Measurements from ENCODE around the gene VSIG2. TPM values are rescaled to one million over a fixed set of nuclear protein-coding genes. Genes with fewer than 3 reads are reported as not detected.

Gene VSIG2
- total RNA-seq, 1 donor from 2014 or later, result 0.25 TPM

- Mint-ChIP-seq H3K27ac (no peak overlapping the region), H3K36me3 (no peaks in the 10 kb centered on the region), H3K4me3 (no peak overlapping the region)
These were observed 44.3 kb upstream of the VSIG2 start for GRCh38 chr11:124796312-124796711.

GRCh38 chr11:124793466-124794278, 41.6 kb upstream of the VSIG2 start:
- Mint-ChIP-seq H3K4me1 (peaks cover 33% of the 10 kb centered on the region), H3K27me3 (ENCODE audit: low read depth) (no peaks in the 10 kb centered on the region), H3K36me3 (no peaks in the 10 kb centered on the region), H3K27ac (no peak overlapping the region), H3K4me3 (no peak overlapping the region), H3K9me3 (no peaks in the 10 kb centered on the region)
- TF ChIP-seq CTCF (IDR thresholded peaks at IDR 0.05; ENCODE audit: unreplicated experiment), result no peak
- no peak for DNase-seq (ENCODE audit: low spot score in 2 of 2, unreplicated experiment in 2 of 2)

More at GRCh38 chr11:124796312-124796711, 44.3 kb upstream of the VSIG2 start:
- no peaks in the 10 kb centered on the region for H3K27me3 Mint-ChIP-seq (ENCODE audit: low read depth)
- H3K9me3 Mint-ChIP-seq, result no peaks in the 10 kb centered on the region
- H3K4me1 Mint-ChIP-seq, result peaks cover 40% of the 10 kb centered on the region
- TF ChIP-seq CTCF (IDR thresholded peaks at IDR 0.05; ENCODE audit: unreplicated experiment), result no peak
- no peak for DNase-seq (ENCODE audit: low spot score in 2 of 2, unreplicated experiment in 2 of 2)

GRCh38 chr11:124791626-124792341, 39.7 kb upstream of the VSIG2 start:
- no peaks in the 10 kb centered on the region for H3K36me3 Mint-ChIP-seq
- TF ChIP-seq CTCF (IDR thresholded peaks at IDR 0.05; ENCODE audit: unreplicated experiment), result no peak
- H3K27me3 Mint-ChIP-seq (ENCODE audit: low read depth), result no peaks in the 10 kb centered on the region
- H3K4me1 Mint-ChIP-seq, result peaks cover 22% of the 10 kb centered on the region
- H3K27ac Mint-ChIP-seq, result no peak overlapping the region
- DNase-seq (ENCODE audit: low spot score in 2 of 2, unreplicated experiment in 2 of 2), result no peak
- no peaks in the 10 kb centered on the region for H3K9me3 Mint-ChIP-seq
- no peak overlapping the region for H3K4me3 Mint-ChIP-seq

- no peak overlapping the region for H3K4me3 Mint-ChIP-seq
- no peaks in the 10 kb centered on the region for H3K36me3 Mint-ChIP-seq
- TF ChIP-seq CTCF (IDR thresholded peaks at IDR 0.05; ENCODE audit: unreplicated experiment), result no peak
- no peak for DNase-seq (ENCODE audit: low spot score in 2 of 2, unreplicated experiment in 2 of 2)
- H3K27me3 Mint-ChIP-seq (ENCODE audit: low read depth), result no peaks in the 10 kb centered on the region
- no peaks in the 10 kb centered on the region for H3K9me3 Mint-ChIP-seq
- no peak overlapping the region for H3K27ac Mint-ChIP-seq
- peaks cover 17% of the 10 kb centered on the region for H3K4me1 Mint-ChIP-seq
These were observed 36.5 kb upstream of the VSIG2 start for GRCh38 chr11:124788521-124788920.

GRCh38 chr11:124784051-124784450, 32.0 kb upstream of the VSIG2 start:
- no peak for TF ChIP-seq CTCF (IDR thresholded peaks at IDR 0.05; ENCODE audit: unreplicated experiment)
- peaks cover 9% of the 10 kb centered on the region for H3K4me1 Mint-ChIP-seq
- DNase-seq (ENCODE audit: low spot score in 2 of 2, unreplicated experiment in 2 of 2), result no peak
- H3K36me3 Mint-ChIP-seq, result no peaks in the 10 kb centered on the region
- H3K9me3 Mint-ChIP-seq, result no peaks in the 10 kb centered on the region
- no peaks in the 10 kb centered on the region for H3K27me3 Mint-ChIP-seq (ENCODE audit: low read depth)
- H3K4me3 Mint-ChIP-seq, result no peak overlapping the region
- H3K27ac Mint-ChIP-seq, result no peak overlapping the region

Measured in mesothelial cell of epicardium (in vitro differentiated cells).